Erythroblast (primary cell): ENCODE measurements around the gene ENO4.

Source experiments
- GATA1 ChIP-seq: IDR thresholded peaks from 2 replicates; pipeline ENCODE4 v1.6.1; 2011; ENCODE audit warnings: low read depth, mild to moderate bottlenecking, control low read depth, low read length, moderate library complexity
- POLR2A ChIP-seq: IDR thresholded peaks from 2 replicates; pipeline ENCODE4 v1.6.1; 2011; ENCODE audit warnings: mild to moderate bottlenecking, low read length

DNA sequence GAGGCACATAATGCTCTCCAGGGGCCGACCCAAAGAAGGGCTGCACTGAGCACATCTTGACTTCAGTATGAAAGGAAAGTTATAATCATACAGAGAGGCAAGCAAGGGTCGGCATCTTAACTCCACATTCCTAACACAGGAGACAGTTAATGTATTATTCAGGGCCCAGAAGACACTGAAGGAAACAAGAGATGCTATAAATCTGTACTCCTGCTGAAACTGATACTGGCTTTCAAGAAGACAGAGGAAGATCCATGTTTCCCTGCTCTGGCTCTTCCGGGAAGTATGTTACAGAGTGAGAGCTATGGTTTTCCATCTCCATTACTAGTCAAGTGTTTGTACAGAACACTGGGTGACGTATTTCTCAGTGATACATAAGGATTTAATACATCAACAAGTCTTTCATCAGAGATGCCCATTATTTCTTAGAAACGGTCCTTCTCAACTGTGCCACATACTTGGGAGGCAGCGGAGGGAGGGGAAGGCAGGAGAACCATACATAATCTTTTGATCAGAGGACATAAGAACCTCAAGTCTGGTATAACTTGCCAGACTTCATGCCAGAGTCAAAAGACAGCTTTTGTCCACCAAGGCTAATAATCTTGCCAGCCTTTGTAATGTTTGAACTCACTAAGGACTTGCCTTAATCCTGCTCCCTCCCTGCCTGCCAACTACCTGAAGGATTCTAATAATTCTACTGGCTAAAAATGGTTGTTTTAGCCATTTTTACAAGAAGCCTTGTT is 58.1 kb downstream of the ENO4 start:
- TF ChIP-seq POLR2A (no peak), GATA1 (no peak)
